ENCODE measurements around the gene GASK1A.

The GASK1A gene

GRCh38 chr3:43012174-43012573, 33.1 kb downstream of the GASK1A start:
- ChIA-PET CTCF (no interaction called here), POLR2A (no interaction called here)
- no peak overlapping the region for H3K4me3 ChIP-seq (ENCODE audit: low read depth, low read length)
- no peak for DNase-seq (ENCODE audit: low read depth, low spot score)
- no peak for TF ChIP-seq CTCF (IDR thresholded peaks at IDR 0.05; ENCODE audit: insufficient read depth, low read length, missing control alignments)

GRCh38 chr3:43013256-43013655, 34.1 kb downstream of the GASK1A start:
- DNase-seq (ENCODE audit: low read depth, low spot score) = no peak
- ChIA-PET POLR2A (no interaction called here), CTCF (no interaction called here)
- TF ChIP-seq CTCF (IDR thresholded peaks at IDR 0.05; ENCODE audit: insufficient read depth, low read length, missing control alignments) = no peak
- H3K4me3 ChIP-seq (ENCODE audit: low read depth, low read length) = no peak overlapping the region

- TF ChIP-seq CTCF (IDR thresholded peaks at IDR 0.05; ENCODE audit: insufficient read depth, low read length, missing control alignments) = no peak
- H3K4me3 ChIP-seq (ENCODE audit: low read depth, low read length) = no peak overlapping the region
- no peak for DNase-seq (ENCODE audit: low read depth, low spot score)
- ChIA-PET CTCF (no interaction called here), POLR2A (no interaction called here)
Observed at GRCh38 chr3:43013743-43014155, 34.6 kb downstream of the GASK1A start.

- DNase-seq (ENCODE audit: low read depth, low spot score) = no peak
- ChIA-PET CTCF (no interaction called here), POLR2A (no interaction called here)
- no peak for TF ChIP-seq CTCF (IDR thresholded peaks at IDR 0.05; ENCODE audit: insufficient read depth, low read length, missing control alignments)
- no peak overlapping the region for H3K4me3 ChIP-seq (ENCODE audit: low read depth, low read length)
Observed at GRCh38 chr3:43014241-43014640, 35.1 kb downstream of the GASK1A start.

- no peak for DNase-seq (ENCODE audit: low read depth, low spot score)
- POLR2A ChIA-PET = no interaction called here
- CTCF ChIA-PET = no interaction called here
- no peak for TF ChIP-seq CTCF (IDR thresholded peaks at IDR 0.05; ENCODE audit: insufficient read depth, low read length, missing control alignments)
- no peak overlapping the region for H3K4me3 ChIP-seq (ENCODE audit: low read depth, low read length)
Observed at GRCh38 chr3:43014956-43015355, 35.8 kb downstream of the GASK1A start.

GRCh38 chr3:43015572-43015971, 36.5 kb downstream of the GASK1A start:
- CTCF ChIA-PET = no interaction called here
- POLR2A ChIA-PET = no interaction called here
- no peak overlapping the region for H3K4me3 ChIP-seq (ENCODE audit: low read depth, low read length)
- DNase-seq (ENCODE audit: low read depth, low spot score) = no peak
- TF ChIP-seq CTCF (IDR thresholded peaks at IDR 0.05; ENCODE audit: insufficient read depth, low read length, missing control alignments) = no peak
